Stimulated activated CD8-positive, alpha-beta memory T cell treated with anti-CD3 and anti-CD28 coated beads, Interleukin-15, amount 100 ng/mL, for 24 hours (primary cell): Measurements from ENCODE around the gene SIGLEC6.

Experiments
- DNase-seq: peaks from one replicate; pipeline ENCODE4 v3.0.0-alpha.2; 2020; ENCODE audit warnings: low read depth

The SIGLEC6 gene

DNA sequence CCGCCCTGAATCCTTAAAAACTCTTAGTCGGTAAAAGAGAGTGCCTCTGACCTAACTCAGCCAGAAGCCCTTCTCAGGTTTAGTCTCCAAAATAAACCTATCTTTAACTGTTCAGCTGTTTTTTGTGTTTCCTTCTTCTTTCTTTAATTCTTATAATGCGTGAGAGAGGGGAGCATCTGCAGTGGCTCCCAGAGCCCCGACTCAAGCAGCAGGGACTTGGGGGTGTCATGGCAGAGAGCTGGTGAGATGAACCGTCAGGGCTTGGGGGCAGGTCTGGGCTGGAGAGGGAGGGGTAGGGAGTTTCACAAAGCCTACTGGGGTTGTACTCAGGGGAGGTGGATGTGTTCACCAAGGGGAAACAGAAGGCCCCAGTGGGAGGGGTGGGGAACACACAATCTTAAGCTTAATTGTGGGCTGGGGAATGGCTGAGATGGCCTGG lies 16.8 kb upstream of the SIGLEC6 start:
- DNase-seq: no peak

DNA sequence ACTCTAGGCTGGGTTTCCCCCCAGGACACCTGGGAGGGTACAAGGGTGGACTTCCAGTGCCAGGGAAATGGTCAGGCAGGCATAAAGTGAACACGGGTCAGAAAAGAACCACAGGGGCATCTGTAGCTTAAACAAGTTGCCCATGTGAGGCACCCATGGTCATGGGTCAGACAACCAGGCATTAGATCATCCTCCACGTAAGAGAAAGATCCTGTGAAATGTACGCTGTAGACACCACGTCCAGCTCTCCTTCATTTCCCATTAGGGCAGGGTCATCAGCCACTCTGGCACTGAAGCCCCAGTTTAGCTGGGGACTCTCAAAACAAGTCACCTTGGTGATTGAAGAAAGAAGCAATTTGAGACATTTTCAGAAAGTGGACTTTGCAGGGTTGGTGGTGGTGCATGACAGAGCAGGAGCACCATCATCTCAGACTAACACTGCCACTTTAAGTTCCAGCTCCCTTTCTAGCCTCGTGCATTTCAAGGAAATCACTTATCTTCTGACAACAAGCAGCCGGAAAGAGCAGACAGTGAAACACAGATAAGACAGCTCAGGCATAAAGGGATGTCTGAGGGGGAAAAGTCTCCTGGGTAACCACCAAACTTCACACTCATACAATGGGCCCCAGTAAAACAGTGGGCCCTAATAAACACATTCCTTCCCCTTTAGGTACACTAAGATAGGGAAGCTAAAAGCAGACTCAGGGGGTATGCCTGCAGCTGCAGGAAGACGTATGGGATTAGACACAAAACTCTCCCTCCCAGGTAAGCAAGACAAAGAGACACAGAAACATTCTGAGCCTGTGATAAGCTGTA lies 16.1 kb upstream of the SIGLEC6 start:
- DNase-seq: no peak

GRCh38 chr19:51546650-51547396 lies 15.4 kb upstream of the SIGLEC6 start:
- DNase-seq: no peak

- DNase-seq: no peak
Observed at GRCh38 chr19:51546107-51546649, 14.7 kb upstream of the SIGLEC6 start.

DNA sequence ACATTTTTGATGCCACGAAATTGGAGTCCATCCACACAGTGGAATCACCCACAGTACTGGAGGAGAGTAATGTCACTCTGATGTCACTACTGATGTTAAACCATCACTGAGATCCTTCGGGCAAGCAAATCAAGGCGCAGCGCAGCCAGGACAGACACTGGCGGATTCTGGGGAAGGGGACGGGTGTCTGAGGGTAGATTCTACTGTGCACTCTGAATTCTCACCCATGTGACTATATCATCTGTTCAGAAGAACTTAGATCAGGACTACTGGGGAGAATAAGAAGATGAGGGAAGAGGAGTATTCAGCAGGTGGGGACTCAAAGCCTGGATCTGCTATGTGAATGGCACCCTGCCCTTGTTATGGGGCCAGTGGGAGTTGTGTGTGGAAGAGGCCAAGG lies 12.6 kb upstream of the SIGLEC6 start:
- DNase-seq: no peak

DNA sequence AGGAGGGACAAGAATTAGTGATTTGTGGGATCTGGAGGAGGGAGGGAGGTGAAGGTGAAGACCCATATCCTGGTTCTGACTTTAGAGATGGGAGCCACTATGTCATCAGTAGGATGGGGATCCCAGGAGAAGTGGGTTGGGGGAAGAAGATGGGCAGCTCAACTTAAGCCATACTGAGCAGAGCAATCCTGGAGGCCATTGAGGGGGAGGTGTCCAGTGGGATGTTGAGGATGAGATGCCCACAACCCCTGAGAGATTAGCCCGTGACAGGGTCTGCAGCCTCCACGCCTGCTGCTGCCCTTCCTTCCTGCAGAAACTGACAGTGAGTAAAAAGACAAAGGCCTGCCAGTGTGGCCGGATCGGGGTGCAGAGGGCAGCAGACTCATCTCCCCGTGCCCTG lies 11.2 kb upstream of the SIGLEC6 start:
- DNase-seq: no peak

DNA sequence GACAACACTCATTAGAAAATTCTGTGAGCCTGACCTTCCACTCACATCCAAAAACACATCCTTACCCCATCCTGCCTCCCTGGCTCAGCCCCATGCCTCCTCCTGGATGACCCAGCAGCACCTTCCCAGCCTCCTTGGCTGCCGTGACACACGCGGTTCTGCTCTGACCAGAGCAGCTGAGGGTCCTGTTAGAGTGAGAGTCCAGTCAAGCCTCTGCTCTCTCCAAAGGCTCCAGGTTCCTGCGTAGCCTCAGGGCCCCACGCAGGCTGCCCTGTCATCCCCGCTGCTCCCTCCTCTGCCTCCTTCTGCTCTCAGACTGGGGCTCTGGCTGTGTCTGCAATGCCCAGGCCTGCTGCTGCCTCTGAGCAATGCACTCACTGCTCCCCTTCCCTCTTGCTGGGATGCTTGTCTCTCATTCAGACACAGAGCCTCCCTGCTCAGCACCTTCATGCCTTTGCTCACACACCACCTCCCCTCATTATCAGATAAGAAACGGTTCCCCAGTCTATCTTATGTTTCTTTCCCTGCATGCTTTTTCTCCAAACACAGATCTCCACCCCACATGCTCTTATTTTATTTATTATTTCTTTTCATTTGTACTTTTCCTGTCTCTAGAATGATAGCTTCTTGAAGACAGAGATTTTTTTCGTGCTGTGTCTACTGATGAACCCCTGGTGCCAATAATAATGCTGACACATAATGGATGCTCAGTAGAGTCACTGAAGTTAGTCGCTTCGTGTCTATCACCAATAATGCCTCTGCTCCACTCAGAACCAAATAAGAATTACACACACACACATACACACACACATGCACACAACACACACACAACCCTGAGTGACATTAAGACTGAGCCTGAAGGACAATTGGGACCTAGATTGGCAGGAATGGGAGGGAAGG lies 10.2 kb upstream of the SIGLEC6 start:
- no peak for DNase-seq

GRCh38 chr19:51539821-51540366 lies 8.4 kb upstream of the SIGLEC6 start:
- DNase-seq: no peak

DNA sequence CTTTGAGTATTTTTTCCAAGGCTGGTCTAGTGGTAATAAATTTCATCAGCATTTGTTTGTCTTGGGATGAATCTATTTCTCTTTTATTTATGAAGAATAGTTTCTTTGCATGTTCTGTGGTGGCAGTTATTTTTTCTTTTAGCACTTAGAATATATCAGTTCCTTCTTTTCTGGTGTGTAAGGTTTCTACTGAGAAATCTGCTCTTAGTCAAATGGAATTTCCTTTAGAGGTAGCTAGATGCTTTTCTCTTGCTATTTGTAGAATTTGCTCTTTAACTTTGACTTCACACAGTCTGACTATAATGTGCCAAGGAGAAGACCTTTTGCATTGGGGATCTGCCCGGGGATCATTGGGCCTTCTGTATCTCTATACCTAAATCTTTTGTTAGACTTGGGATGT lies 4.1 kb upstream of the SIGLEC6 start:
- DNase-seq: no peak

DNA sequence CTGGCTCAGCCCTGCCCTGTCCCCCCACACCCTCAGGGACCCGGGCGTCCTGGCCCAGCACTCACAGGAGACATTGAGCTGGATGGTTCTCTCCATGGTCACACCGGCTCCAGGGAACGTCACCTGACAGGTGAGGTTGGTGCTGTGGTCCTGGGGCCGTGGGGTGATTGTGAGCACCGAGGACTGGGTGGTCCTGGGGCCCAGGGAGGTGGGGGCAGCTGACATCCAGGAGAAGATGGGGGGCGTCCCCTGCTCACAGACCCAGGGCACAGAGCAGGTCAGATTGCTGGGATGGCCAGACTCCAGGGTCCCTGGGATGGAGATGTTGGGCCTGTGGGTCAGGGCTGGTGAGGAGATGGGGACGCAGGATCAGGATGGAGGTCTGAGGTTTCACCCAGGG lies 854 bp downstream of the SIGLEC6 start:
- no peak for DNase-seq

DNA sequence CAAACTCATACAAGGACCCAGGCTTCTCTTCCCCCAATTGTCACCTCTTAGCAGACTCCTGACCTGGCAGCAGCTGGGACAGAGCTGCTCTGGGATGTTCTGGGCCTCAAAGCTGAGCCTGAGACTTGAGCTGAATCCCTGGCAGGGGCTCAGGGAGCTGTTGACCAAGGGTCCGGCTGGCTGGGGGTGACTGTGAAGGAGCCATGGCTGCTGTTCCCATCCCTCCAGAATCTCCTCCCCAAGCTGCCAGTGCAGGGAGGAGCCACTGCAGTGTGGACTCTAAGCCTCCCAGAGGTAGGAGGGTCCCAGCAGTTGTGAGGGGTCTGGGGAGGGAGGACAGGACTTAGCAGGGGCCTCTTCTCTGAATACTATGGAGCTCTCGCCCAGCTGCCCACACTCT lies 2.2 kb downstream of the SIGLEC6 start:
- DNase-seq: no peak

DNA sequence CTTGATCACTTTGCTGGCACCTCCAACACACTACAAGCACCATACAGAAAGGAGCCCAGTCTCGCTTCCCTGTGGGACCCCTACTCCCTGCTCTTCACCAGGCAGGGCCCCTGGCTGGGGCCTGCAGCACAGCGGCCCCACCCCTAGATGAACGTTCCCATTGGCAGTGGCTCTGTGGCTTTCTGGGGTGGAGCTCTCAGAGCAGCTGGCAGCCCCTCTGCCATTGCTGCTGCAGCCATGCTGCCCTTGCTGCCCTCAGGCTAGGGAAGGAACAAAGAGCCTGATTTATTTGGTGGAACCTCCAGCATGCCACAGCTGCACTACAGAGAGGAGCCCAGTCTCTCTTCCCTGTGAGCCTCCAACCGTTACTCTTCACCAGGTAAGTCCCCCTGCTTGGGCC lies 5.8 kb downstream of the SIGLEC6 start:
- no peak for DNase-seq

DNA sequence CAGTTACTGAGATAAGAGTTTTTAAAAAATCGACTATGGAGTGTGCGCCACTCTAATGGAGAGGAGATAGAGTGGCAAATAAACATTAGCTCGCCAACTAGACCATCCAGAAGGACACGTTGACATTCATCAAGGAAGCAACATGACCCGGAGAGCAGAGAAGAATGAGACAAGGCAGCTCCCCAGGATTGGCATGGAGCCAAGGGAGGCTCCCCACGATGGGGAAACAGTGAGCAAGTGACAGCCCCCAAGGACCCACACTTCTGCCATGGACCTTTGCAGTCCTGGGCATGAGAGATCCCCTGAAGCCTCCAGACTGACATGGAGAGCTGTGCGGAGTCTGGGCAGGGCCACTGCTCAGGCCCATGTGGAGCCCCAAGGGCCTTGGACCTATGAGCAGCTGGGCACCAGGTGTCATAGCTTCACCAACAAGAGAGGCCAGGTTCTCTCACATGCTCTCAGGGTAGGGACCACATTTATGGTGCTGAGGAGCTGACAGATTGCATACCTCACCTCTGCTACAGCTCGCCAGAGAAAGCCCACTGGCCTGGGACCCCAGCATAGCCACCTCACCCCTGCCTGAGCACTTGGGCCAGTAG lies 6.7 kb downstream of the SIGLEC6 start:
- no peak for DNase-seq

DNA sequence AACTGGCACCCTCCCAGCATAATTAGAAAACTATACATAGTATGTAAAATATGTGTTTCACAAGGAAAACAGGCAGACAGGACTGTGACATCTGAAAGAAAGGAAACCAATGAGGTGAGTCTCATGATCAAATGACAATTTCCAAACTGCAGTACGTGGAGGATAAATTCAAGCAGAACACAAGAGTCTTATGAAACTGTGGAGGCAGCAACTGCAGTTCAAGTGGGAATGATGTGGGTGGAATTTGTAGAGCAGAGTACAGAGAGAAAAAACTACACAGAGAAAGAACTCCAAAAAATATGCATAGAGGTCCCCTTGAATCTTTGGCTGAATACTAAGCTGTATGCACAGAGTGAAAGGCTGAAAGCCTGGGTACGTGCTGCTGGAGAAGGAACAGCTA lies 9.7 kb downstream of the SIGLEC6 start:
- no peak for DNase-seq

- no peak for DNase-seq
Observed at GRCh38 chr19:51521357-51521756, 10.1 kb downstream of the SIGLEC6 start.

- no peak for DNase-seq
Observed at GRCh38 chr19:51520728-51521127, 10.7 kb downstream of the SIGLEC6 start.

DNA sequence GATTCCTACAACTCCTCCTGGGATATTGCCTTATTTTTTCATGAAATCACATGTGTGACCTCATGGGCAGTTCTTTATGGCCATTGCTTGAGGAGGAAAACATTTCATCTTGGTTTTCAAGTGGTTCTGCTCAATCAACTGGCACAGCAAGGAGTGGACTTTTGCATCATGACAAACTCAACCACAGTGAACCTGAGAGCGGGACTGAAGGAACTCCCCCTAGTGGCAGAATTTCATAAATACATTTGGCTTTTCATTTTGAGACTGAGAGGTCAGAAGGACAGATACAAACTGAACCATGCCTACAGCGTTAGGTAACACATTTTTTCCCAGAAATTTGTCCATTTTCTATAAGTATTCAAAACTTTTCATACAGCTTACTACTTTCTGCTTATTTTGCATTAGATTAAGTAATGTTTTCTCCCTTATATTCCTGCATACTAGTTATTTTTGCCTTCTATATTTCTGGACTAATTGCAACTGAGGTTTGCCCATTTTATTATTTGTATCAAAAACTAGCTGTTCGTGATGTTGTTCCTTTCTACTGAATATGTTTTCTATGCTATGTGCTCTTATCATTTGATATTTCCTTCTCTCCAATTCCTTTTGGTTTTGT lies 16.5 kb downstream of the SIGLEC6 start:
- no peak for DNase-seq

GRCh38 chr19:51513968-51514367 lies 17.5 kb downstream of the SIGLEC6 start:
- no peak for DNase-seq

DNA sequence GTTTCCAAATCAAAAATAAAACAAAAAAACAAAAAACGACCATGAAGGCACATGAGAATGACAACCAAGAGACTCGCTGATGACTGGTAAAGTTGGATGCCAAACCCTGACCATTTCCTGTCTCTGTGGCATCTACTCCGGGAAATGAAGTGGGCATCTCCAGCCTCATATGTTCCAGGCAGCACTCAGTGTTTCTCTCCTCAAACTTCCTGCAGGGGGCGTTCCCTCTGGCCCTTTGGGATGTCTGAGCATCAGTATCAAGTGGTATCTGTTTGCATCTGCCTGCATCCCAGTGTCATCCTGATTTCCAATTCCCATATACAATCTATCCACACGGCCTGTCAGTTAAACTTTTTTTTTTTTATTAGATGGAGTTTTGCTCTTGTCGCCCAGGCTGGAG lies 20.1 kb downstream of the SIGLEC6 start:
- no peak for DNase-seq

- DNase-seq: no peak
Observed at GRCh38 chr19:51509823-51510660, 21.4 kb downstream of the SIGLEC6 start.
